Measurements from ENCODE around the gene FGF21.

The FGF21 gene

DNA sequence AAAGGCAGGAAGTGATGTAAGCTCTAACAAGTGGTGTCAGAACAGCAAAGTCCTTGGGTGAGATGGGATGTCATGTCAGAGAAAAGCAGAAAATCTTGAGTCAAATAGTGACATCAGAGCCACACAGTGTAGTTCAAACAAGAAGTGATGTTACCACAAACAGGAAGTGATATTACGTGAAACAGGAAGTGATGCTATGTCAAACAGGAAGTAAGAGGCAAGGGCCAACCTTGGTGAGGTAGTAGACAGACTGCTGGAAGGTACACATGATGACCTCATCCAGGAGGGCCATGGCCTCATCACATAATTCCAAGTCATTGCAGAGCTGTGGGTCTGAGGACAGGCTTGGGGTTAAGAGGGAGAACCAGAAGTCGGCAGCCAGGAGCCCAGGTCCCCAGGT lies 28.8 kb upstream of the FGF21 start (continued):
- TF ChIP-seq, protein P1, sequence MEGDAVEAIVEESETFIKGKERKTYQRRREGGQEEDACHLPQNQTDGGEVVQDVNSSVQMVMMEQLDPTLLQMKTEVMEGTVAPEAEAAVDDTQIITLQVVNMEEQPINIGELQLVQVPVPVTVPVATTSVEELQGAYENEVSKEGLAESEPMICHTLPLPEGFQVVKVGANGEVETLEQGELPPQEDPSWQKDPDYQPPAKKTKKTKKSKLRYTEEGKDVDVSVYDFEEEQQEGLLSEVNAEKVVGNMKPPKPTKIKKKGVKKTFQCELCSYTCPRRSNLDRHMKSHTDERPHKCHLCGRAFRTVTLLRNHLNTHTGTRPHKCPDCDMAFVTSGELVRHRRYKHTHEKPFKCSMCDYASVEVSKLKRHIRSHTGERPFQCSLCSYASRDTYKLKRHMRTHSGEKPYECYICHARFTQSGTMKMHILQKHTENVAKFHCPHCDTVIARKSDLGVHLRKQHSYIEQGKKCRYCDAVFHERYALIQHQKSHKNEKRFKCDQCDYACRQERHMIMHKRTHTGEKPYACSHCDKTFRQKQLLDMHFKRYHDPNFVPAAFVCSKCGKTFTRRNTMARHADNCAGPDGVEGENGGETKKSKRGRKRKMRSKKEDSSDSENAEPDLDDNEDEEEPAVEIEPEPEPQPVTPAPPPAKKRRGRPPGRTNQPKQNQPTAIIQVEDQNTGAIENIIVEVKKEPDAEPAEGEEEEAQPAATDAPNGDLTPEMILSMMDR (tag by site-specific recombination; IDR thresholded peaks at IDR 0.05): no peak
- TF ChIP-seq, protein P2, sequence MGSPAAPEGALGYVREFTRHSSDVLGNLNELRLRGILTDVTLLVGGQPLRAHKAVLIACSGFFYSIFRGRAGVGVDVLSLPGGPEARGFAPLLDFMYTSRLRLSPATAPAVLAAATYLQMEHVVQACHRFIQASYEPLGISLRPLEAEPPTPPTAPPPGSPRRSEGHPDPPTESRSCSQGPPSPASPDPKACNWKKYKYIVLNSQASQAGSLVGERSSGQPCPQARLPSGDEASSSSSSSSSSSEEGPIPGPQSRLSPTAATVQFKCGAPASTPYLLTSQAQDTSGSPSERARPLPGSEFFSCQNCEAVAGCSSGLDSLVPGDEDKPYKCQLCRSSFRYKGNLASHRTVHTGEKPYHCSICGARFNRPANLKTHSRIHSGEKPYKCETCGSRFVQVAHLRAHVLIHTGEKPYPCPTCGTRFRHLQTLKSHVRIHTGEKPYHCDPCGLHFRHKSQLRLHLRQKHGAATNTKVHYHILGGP (tag by site-specific recombination; IDR thresholded peaks at IDR 0.05): no peak
- TF ChIP-seq ZSCAN30 (tag by site-specific recombination; IDR thresholded peaks at IDR 0.05) (no peak), PRDM1 (tag by site-specific recombination; IDR thresholded peaks at IDR 0.05) (no peak), KLF9 (tag by site-specific recombination; IDR thresholded peaks at IDR 0.05; ENCODE audit: low read depth) (no peak), GLI2 (tag by site-specific recombination; IDR thresholded peaks at IDR 0.05; ENCODE audit: borderline replicate concordance, low read depth) (no peak), ZBTB21 (tag by site-specific recombination; IDR thresholded peaks at IDR 0.05) (peak; percentile 97), ZNF558 (tag by site-specific recombination; IDR thresholded peaks at IDR 0.05) (no peak), ZNF239 (tag by site-specific recombination; IDR thresholded peaks at IDR 0.05) (no peak), ZNF423 (tag by site-specific recombination; IDR thresholded peaks at IDR 0.05) (no peak), ZNF664 (tag by site-specific recombination; IDR thresholded peaks at IDR 0.05) (no peak), ZNF544 (tag by site-specific recombination; IDR thresholded peaks at IDR 0.05) (no peak), ZNF660 (tag by site-specific recombination; IDR thresholded peaks at IDR 0.05) (no peak)
- TF ChIP-seq, protein P3, sequence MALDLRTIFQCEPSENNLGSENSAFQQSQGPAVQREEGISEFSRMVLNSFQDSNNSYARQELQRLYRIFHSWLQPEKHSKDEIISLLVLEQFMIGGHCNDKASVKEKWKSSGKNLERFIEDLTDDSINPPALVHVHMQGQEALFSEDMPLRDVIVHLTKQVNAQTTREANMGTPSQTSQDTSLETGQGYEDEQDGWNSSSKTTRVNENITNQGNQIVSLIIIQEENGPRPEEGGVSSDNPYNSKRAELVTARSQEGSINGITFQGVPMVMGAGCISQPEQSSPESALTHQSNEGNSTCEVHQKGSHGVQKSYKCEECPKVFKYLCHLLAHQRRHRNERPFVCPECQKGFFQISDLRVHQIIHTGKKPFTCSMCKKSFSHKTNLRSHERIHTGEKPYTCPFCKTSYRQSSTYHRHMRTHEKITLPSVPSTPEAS (tag by site-specific recombination; IDR thresholded peaks at IDR 0.05): no peak
- TF ChIP-seq, protein P4, sequence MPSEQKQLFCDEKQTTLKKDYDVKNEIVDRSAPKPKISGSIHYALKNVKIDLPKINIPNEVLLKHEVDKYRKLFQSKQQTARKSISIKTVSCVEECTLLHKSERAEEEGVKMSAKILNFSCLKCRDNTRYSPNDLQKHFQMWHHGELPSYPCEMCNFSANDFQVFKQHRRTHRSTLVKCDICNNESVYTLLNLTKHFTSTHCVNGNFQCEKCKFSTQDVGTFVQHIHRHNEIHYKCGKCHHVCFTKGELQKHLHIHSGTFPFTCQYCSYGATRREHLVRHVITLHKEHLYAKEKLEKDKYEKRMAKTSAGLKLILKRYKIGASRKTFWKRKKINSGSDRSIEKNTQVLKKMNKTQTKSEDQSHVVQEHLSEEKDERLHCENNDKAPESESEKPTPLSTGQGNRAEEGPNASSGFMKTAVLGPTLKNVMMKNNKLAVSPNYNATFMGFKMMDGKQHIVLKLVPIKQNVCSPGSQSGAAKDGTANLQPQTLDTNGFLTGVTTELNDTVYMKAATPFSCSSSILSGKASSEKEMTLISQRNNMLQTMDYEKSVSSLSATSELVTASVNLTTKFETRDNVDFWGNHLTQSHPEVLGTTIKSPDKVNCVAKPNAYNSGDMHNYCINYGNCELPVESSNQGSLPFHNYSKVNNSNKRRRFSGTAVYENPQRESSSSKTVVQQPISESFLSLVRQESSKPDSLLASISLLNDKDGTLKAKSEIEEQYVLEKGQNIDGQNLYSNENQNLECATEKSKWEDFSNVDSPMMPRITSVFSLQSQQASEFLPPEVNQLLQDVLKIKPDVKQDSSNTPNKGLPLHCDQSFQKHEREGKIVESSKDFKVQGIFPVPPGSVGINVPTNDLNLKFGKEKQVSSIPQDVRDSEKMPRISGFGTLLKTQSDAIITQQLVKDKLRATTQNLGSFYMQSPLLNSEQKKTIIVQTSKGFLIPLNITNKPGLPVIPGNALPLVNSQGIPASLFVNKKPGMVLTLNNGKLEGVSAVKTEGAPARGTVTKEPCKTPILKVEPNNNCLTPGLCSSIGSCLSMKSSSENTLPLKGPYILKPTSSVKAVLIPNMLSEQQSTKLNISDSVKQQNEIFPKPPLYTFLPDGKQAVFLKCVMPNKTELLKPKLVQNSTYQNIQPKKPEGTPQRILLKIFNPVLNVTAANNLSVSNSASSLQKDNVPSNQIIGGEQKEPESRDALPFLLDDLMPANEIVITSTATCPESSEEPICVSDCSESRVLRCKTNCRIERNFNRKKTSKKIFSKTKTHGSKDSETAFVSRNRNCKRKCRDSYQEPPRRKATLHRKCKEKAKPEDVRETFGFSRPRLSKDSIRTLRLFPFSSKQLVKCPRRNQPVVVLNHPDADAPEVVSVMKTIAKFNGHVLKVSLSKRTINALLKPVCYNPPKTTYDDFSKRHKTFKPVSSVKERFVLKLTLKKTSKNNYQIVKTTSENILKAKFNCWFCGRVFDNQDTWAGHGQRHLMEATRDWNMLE (tag by site-specific recombination; conservative IDR thresholded peaks at IDR 0.05; ENCODE audit: low read depth): peak; percentile 86

DNA sequence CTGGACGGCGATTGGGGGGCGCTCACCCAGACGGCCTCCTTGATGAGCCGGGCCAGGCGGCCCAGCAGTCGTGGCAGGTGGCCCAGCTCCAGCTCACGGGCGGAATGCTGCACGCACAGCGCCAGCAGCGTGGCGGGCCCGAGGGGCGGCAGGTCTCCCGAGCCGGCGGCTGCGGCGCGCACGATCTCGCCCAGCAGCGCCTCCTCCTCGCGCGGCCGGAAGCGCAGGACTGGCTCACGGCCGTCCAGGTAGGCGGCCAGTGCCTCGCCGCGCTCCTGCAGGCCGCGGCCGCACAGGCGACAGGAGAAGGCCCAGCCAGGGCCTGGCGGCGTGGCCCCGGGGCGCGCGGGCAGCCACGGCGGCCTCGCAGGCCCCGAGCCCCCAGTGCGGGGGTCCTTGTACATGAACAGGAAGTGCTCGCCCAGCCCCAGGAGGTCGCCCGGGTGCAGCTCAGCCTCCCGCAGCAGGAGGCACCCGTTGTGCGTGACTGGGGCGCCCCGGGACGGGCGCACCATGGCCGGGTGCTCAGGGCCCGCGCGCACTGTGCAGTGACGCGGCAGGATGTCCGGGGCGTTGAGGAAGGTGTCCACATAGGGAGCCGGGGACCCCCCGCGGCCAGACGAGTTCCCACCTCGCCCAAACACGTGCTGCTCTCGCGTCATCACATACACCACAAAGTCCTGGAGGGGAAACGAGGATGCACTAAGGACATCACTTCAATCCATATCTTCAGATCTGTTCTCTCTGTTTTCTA lies 26.2 kb upstream of the FGF21 start:
- Histone ChIP-seq H3K36me3 (ENCODE audit: control insufficient read depth in 2 of 2, insufficient read depth in 1 of 2, low read length in 2 of 2) (no peaks in the 10 kb centered on the region), H3K4me1 (ENCODE audit: control insufficient read depth, insufficient read depth, low read length) (no peaks in the 10 kb centered on the region; the same call in 1 of the 2 replicates), H3K27ac (ENCODE audit: extremely low read depth, low read depth, low read length) (no peak overlapping the region), H3K4me3 (ENCODE audit: low read depth, low read length) (no peak overlapping the region), H3K9me3 (ENCODE audit: control insufficient read depth, insufficient read depth, low read depth, low read length) (no peaks in the 10 kb centered on the region)
- POLR2A ChIA-PET: interaction anchor here (0.7 kb wide), 1 partner anchor 227 kb away, joined by 5 read pairs; no protein-coding TSS in a partner anchor
- CTCF ChIA-PET: no interaction called here
- no peak for TF ChIP-seq ZNF544 (tag by site-specific recombination; IDR thresholded peaks at IDR 0.05)
- no peak for TF ChIP-seq ZNF501 (tag by site-specific recombination; IDR thresholded peaks at IDR 0.05)
- TF ChIP-seq, protein P5, sequence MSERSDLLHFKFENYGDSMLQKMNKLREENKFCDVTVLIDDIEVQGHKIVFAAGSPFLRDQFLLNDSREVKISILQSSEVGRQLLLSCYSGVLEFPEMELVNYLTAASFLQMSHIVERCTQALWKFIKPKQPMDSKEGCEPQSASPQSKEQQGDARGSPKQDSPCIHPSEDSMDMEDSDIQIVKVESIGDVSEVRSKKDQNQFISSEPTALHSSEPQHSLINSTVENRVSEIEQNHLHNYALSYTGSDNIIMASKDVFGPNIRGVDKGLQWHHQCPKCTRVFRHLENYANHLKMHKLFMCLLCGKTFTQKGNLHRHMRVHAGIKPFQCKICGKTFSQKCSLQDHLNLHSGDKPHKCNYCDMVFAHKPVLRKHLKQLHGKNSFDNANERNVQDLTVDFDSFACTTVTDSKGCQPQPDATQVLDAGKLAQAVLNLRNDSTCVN (tag by site-specific recombination; optimal IDR thresholded peaks at IDR 0.05): no peak
- no peak for TF ChIP-seq SCRT1 (tag by site-specific recombination; IDR thresholded peaks at IDR 0.05; ENCODE audit: borderline replicate concordance)
- TF ChIP-seq SALL2 (tag by site-specific recombination; IDR thresholded peaks at IDR 0.05; ENCODE audit: borderline replicate concordance): no peak
- no peak for TF ChIP-seq ZNF19 (tag by site-specific recombination; IDR thresholded peaks at IDR 0.05; ENCODE audit: low read depth)
- TF ChIP-seq, protein P6, sequence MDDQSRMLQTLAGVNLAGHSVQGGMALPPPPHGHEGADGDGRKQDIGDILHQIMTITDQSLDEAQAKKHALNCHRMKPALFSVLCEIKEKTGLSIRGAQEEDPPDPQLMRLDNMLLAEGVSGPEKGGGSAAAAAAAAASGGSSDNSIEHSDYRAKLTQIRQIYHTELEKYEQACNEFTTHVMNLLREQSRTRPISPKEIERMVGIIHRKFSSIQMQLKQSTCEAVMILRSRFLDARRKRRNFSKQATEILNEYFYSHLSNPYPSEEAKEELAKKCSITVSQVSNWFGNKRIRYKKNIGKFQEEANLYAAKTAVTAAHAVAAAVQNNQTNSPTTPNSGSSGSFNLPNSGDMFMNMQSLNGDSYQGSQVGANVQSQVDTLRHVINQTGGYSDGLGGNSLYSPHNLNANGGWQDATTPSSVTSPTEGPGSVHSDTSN (CRISPR knock-in tag; IDR thresholded peaks at IDR 0.05): no peak
- TF ChIP-seq OSR2 (tag by site-specific recombination; IDR thresholded peaks at IDR 0.05): no peak
